HG02884 (cell line): Measurements from ENCODE around the gene NRL.

Experiments
- ATAC-seq: cut with Tn5 transposase; IDR thresholded peaks from one replicate; pipeline ENCODE4 v1.9.1; 2021; ENCODE audit warnings: mild to moderate bottlenecking, moderate library complexity; ENCODE audit not compliant: unreplicated experiment

NRL gene

DNA sequence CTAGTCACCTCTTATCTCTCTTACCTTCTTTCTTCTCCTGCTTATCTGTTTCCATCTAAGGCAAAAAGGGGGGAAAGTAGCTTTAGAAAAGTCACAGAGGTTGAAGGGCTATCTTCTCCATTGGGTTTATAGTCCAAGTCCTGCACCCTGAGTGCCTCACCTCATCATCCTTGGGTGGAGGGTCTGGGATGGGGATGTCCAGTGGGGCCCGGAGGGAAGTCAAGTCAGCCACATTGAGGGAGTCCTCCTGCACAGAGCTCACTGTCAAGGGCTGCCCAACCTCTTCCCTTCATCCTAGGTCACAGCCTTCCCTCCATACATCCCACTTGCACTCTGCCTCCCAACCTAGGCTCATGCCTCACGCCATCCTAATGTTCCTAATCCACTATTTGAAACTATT lies 30.5 kb upstream of the NRL start:
- no peak for ATAC-seq

DNA sequence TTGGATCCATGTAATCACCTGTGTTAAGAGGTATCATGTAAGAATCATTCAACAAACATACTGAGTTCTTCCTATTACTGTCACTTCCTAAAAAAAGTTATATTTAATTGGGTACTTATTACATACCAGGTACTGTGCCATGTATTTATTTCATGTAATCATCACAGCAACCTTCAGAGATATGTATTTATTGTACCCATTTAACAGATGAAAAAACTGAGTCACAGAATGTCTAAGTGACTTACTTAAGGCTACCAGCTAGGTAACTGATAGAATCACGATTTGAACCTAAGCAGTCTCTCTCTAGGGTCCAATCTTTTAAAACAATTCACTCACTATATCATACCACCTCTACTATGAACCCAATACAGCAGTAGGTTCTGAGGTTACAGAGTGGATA lies 29.7 kb upstream of the NRL start:
- ATAC-seq: no peak

DNA sequence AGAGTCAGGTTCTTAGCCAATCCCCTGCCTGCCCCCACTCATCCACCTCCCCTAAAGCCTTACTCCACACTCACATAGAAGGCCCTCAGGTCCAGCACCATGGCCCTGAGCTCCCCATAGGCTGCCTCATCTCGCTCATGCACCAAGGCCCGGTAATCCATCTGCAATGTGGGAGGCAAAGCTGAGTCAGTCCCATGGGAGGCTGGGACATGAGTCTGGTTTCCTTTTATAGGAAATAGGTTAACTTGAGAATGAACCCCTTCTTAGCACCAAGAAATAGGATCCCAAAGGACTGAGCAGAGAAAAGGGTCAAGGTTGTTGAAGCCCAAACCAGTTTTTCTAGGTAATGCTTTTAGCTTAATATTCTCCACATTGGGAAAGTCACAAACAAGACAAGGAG lies 28.8 kb upstream of the NRL start:
- ATAC-seq: no peak

DNA sequence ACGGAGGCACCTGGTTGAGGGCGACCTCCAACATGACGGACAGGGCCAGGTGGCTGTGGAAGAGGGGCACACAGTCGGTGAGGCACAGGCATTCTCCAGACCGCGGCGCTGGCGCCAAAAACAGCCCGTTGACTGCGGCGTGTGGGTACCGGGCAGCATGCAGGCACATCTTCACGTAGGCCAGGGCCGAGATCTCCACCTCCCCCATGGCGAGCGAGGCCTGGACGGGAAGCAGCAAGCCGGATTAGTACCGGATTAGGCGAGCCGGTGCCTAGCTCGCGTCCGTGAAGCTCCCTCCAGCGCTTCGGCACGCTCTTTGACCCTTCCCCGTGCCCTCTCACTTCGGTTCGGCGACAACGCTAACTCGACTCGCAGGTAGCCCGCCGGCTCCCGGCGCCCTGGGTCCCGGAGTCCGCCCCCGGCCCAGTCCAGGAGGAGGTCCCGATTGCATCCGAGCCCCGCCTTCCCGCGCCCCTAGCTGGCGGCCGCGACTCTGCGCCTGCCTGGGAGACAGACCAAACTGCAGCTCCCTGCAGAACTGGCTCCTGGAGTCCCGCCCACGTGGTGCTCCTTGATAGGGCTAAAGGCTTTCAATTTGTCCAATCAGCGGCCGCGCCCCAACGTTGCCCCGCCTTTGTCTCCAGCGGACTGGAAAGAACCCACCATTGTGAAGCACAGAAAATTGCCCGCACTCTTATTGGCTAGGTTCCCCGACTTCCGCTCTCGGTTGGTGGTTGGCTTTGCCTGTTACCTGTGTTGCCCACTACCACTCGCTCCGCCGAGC lies 26.5 kb upstream of the NRL start, which contains the start of gene EMC9:
EMC9 (minus strand) TSS at position 495 of the 784 bp plus-strand sequence; CDS start at position 208, 287 bp downstream.
- ATAC-seq: peak; percentile 72

DNA sequence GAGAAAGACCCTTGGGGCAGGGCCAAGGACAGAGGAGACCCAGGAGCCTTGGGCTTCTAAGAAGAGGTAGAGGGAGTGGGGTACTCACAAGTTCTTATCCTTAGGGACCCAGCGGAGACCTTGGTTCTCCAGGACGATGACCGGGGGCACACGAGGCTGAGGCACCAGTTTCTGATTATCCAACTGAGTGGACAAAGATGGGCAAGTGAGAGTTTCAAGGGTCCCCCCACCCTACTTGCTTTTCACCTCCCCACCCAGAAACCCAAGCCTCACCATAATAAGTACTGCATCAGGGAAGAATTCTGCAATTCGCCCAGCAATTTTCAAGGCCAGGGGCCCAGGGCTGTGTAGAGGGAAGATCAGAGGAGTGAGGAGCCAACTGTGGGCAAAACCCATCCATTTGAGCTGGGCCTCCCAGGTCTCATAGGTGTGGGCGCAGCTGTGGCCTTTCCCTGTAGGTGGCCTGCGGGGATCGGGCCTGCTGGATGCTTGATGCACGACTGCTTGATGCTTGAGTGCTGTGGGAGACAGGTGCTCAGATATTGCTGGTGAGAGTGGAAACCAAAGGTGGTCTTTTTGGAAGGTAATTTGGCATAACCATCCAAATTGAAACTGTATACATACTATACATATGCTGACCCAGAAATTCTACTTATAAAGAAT lies 24.7 kb upstream of the NRL start:
- ATAC-seq: no peak

DNA sequence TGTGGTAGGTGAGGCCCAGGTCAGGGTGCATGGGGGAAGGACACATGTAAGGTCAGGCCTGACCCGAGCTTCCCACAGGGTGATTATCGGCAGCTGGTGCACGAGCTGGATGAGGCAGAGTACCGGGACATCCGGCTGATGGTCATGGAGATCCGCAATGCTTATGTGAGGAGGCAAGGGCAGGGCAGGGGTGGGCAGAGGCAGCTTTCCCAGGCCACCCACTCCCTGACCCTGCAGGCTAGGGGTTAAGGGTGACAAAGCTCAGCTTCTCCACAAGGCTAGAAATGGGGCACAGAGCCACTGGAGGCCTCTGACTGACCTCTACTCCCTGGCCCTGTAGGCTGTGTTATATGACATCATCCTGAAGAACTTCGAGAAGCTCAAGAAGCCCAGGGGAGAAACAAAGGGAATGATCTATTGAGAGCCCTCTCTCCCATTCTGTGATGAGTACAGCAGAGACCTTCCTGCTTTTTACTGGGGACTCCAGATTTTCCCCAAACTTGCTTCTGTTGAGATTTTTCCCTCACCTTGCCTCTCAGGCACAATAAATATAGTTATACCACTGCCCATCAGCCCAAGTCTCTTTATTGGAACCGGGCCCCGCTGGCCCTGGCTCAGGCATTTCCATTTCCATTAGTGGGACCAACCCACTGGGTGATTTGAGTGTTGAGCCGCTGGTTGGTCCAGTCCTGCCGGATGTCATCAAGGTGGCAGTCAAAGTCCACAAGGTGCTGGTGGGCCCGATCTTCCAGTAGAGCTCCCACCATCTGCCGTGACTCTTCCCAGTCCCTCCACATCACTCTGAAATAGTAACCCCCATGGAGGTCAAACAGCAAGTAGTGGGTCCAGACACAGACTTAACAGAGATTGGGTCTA lies 23.9 kb upstream of the NRL start:
- ATAC-seq: no peak

DNA sequence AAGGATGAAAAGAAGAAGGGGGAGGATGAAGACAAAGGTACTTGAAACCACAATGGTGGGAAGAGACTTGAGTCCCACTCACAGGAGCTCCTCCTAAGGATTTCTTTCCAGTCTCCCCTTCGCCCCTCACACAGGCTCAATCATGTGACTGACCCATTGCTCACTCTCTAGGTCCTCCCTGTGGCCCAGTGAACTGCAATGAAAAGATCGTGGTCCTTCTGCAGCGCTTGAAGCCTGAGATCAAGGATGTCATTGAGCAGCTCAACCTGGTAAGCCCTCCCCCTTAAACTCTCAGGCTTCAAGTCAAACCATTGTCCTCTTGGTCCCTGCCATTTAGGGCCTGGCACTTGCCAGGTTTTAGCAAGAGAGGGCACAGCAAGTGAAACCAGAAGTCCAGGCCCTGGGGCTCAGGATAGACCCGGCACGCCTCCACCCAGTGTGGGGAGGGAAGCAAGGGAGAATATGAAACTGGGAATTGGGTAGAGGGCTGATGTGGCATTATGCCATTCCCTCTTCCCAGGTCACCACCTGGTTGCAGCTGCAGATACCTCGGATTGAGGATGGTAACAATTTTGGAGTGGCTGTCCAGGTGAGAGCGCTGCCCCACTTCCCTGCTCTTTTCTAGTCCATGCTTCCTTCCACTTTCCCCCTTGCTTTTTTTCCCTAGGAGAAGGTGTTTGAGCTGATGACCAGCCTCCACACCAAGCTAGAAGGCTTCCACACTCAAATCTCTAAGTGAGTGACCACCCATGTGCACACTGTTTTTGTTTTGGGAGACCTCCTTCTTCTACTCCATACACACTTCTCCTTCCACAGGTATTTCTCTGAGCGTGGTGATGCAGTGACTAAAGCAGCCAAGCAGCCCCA lies 23.0 kb upstream of the NRL start:
- ATAC-seq: no peak

DNA sequence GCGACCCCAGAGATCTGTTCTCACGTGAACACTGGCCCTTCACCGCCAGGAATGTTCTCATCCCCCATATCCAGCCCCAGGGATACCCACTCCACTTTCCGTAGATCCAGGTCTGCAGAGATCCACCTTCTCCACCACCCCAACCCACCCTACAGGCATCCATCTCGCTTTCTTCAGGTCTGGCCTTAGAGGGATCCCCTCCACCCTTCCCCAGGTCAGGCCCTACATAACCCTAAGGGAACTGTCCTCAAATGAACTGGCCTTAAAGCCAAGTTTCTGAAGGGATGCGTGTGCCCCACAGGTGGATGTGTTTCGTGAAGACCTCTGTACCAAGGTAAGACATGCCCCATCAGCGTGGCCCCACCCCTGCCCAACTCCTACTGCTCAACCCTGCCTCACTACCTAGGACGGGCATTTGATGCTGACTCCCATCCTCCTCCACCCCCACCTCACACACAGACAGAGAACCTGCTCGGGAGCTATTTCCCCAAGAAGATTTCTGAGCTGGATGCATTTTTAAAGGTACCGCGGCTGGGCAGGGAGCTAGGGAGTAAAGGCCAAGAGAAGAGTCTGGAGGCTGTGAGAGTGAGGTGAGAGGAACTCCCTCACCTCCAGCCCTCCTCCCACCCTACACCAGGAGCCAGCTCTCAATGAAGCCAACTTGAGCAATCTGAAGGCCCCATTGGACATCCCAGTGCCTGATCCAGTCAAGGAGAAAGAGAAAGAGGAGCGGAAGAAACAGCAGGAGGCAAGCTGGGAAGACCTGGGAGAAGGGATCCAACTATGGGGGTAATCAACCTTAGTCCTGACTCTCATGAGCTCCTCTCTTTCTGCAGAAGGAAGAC lies 22.2 kb upstream of the NRL start:
- no peak for ATAC-seq

DNA sequence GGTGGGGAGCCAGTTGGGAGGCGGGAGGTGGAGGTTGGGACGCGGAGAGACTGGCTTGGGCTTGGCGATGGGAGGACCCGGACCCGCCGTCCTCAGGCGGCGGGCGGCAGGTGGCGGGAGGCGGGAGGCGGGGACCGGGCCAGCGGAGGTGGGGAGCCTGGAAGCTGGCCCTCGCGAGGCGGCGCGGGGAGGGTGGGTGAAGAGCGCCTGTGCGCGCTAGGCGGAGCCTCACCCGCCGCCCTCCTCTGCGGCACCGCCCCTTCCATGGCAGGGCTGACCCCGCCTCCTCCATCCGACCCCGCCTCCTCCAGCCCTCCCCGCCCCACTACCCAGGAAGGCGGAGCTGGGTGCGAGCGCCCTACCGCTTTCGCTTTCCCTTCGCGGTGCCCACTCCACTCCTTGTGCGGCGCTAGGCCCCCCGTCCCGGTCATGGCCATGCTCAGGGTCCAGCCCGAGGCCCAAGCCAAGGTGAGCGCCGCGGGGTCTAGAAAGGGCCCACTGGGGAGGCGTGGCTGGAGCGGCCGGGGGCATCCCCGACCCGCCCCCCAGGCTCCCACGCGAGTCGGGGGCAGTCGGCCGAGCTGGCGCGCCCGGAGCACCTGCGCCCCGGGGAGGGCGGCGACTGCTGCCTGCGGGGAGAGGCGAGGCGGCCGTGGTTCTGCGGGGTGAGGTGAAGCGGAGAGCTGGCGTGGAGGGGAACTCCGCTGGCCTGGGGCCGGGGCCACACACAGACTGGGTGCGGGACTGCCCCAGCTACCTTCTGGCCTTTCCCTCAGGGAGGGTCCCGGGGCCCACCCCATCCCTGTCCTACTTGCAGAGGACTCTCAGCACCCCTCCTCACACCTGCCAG lies 21.3 kb upstream of the NRL start, which contains the start of gene PSME1:
PSME1 (plus strand) TSS at position 361 of the 850 bp plus-strand sequence; CDS start at position 430, 69 bp downstream.
- peak; percentile 74 for ATAC-seq

DNA sequence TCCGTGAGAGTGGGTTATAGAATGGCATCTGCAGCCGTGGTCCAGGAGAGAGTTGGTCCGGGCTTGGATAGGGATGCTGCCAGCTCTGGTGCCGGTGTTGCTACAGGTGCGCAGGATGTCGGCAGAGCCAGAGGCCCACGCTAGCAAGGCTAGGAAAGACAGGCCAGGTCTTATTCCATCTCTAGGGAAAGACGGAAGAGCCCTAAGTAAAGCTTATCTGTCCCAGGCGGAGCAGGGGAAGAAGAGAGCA lies 20.8 kb upstream of the NRL start:
- ATAC-seq: no peak

DNA sequence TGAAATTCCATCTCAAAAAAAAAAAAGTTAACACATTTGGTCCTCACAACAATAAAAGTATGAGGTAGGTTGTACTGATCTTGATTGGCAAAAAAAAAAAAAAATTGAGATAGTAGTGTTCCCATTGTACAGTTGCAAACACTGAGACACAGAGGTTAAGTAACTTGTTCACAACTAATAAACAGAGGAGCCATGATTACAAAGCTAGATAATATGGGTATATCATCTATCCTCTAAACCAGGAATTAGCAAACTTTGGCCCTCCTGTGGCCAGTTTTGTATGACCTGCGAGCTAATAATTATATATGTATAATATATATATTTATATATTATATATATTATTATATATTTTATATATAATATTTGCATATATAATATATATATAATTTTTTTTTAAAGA lies 19.0 kb upstream of the NRL start:
- ATAC-seq: no peak

DNA sequence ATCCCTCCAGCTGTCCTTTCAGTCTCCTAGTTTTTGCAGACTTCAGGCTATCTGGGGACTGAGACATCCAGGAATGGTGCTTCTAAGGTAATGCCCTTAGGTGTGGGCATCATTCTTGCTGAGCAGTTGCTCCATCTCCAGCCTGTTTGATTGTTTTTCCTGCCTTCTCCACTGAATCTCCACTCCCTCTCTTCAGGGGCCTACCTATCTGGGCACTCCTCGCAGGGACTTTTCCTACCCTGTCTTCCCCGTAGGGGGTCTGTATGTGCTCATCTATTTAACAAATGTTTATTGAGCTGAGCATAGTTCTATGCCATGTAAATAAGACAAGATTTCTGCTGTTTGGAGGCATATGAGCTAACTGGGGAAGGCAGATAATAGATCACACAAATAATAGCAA lies 18.2 kb upstream of the NRL start:
- no peak for ATAC-seq

DNA sequence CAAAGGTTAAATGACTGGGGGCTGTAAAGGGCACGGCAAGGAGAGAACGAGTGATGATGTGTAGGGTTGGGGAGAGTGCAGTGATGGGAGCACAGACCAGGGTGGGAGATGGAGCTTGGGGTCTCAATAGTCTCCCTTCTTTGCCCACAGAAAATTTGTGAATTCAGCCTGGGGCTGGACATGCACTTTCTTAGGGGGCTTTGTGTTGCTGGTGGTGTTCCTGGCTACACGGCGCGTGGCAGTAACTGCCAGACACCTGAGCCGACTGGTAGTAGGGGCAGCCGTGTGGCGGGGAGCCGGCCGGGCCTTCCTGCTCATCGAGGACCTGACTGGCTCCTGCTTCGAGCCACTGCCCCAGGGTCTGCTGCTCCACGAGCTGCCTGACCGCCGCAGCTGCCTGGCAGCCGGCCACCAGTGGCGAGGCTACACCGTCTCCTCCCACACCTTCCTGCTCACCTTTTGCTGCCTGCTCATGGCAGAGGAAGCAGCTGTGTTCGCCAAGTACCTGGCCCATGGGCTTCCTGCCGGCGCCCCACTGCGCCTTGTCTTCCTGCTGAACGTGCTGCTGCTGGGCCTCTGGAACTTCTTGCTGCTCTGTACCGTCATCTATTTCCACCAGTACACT lies 17.4 kb upstream of the NRL start:
- no peak for ATAC-seq

DNA sequence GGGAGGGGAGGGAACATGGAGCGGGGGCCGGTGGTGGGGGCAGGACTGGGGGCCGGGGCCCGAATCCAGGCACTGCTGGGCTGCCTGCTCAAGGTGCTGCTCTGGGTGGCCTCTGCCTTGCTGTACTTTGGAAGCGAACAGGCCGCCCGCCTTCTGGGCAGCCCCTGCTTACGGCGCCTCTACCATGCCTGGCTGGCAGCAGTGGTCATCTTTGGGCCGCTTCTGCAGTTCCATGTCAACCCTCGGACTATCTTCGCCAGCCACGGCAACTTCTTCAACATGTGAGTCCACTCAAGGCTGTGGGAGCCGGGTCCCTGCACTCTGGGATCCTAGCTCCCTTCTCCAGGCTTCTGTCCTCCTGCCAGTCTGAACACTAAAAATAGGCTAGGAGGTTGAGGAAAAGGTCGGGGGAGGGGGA lies 16.8 kb upstream of the NRL start:
- ATAC-seq: no peak

DNA sequence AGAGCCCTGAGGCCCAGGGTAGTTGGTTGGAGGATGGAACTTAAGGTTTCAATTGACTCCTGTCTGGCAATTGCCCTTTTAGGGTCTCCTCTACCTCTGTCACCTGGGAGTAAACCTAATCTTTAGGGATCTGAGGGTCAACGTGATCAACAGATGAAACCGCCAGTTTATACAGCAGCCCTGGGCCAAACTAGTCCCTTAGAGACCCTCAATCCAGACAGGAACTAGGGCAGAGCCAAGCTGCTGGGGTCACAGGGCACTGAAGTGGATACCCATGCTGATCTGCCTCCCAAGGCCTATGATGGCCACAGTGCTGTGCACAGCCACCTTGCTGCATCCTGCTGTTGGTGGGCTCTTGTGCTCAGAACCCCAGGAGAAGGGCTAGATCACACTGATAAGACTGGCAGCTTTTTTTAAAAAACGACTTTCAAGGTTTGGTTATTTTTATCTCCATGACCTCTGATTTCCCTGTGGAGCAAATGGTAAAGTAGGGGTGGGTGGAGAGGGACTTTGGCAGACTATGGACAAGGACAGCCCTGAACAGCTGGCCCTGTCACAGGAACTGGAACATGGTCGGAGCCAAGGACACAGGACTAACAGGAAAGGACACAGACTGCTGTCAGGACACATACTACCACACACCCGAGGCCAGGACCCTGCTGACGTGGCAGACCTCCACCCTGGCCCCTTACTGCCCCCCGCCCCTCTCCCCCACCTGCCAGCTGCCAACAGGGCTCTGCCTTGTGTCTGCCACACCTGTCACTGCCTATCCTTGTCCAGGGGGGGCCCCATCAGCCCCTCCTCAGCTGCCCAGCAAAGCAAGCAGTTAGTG lies 16.2 kb upstream of the NRL start:
- no peak for ATAC-seq

DNA sequence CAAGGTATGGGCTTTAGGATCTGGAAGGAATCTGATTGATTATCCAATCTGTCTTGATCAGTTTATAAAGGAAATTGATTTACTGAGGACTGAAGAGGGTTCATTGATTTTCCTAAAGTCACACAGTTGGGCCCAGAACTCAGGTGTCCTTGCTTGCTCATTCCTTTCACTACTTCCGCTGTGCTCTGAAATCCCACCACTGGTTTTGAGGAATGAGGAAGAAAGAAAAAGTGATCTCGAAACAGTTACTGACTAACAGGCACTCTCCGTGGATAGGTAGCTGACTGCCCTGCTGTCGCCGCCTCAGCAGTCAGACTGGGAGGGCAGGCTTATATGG lies 15.6 kb upstream of the NRL start, which contains the start of gene FITM1:
FITM1 (plus strand) TSS at position 280 of the 337 bp plus-strand sequence. CDS start 905 bp downstream, outside the sequence.
- ATAC-seq: no peak

DNA sequence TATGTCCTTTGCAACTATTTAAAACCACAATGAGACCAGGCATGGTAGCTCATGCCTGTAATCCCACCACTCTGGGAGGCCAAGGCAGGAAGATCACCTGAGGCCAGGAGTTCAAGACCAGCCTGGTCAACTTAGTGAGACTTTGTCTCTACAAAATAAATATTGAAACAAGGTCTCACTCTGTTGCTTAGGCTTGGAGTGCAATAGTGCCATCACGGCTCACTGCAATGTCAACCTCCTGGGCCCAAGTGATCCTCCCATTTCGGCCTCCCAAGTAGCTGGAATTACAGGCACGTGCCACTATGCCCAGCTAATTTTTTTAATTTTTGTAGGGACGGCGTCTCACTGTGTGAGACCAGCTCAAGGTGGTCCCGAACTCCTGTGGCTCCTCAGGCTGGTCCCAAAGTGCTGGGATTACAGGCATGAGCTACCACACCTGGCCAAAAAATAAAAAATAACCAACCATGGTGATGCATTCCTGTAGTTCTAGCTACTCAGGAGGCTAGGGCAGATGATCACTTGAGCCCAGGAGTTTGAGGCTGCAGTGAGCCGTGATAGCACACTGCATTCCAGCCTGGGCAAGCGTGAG lies 14.8 kb upstream of the NRL start:
- no peak for ATAC-seq
